ENCODE data around the gene CD82.

CD82 gene

GRCh38 chr11:44615913-44616791 lies 50.7 kb downstream of the CD82 start:
- no peak for DNase-seq (ENCODE audit: low read depth, low spot score)

- no peak for DNase-seq (ENCODE audit: low read depth, low spot score)
These were observed 52.4 kb downstream of the CD82 start for GRCh38 chr11:44617671-44618461.

GRCh38 chr11:44618561-44619425 lies 53.3 kb downstream of the CD82 start:
- no peak for DNase-seq (ENCODE audit: low read depth, low spot score)

GRCh38 chr11:44620328-44620725 lies 54.9 kb downstream of the CD82 start:
- no peak for DNase-seq (ENCODE audit: low read depth, low spot score)

GRCh38 chr11:44621140-44621681 lies 55.7 kb downstream of the CD82 start:
- DNase-seq (ENCODE audit: low read depth, low spot score), result no peak

GRCh38 chr11:44621784-44622183 lies 56.3 kb downstream of the CD82 start:
- no peak for DNase-seq (ENCODE audit: low read depth, low spot score)

- no peak for DNase-seq (ENCODE audit: low read depth, low spot score)
These were observed 56.8 kb downstream of the CD82 start for GRCh38 chr11:44622190-44622650.

- no peak for DNase-seq (ENCODE audit: low read depth, low spot score)
These were observed 57.3 kb downstream of the CD82 start for GRCh38 chr11:44622721-44623258.

- DNase-seq (ENCODE audit: low read depth, low spot score), result no peak
These were observed 57.9 kb downstream of the CD82 start for GRCh38 chr11:44623341-44623730.

GRCh38 chr11:44623731-44624491 lies 58.4 kb downstream of the CD82 start:
- no peak for DNase-seq (ENCODE audit: low read depth, low spot score)

- no peak for DNase-seq (ENCODE audit: low read depth, low spot score)
These were observed 59.3 kb downstream of the CD82 start for GRCh38 chr11:44624761-44625221.

- DNase-seq (ENCODE audit: low read depth, low spot score), result no peak
These were observed 60.5 kb downstream of the CD82 start for GRCh38 chr11:44625759-44626523.

GRCh38 chr11:44626645-44627044 lies 61.2 kb downstream of the CD82 start:
- DNase-seq (ENCODE audit: low read depth, low spot score), result no peak

- DNase-seq (ENCODE audit: low read depth, low spot score), result no peak
These were observed 61.8 kb downstream of the CD82 start for GRCh38 chr11:44627165-44627789.

GRCh38 chr11:44627911-44628729 lies 62.7 kb downstream of the CD82 start:
- no peak for DNase-seq (ENCODE audit: low read depth, low spot score)

GRCh38 chr11:44628730-44629700 lies 63.6 kb downstream of the CD82 start:
- no peak for DNase-seq (ENCODE audit: low read depth, low spot score)
